Endothelial cell of umbilical vein (primary cell): Measurements from ENCODE around the gene CPLANE2.

Source experiments
- EZH2 ChIP-seq: IDR thresholded peaks from 2 replicates; pipeline ENCODE4 v1.6.1; 2012; ENCODE audit warnings: borderline replicate concordance, low read depth, mild to moderate bottlenecking, moderate library complexity, low read length, inconsistent platforms; ENCODE audit not compliant: severe bottlenecking
- GATA2 ChIP-seq: IDR thresholded peaks from 2 replicates; pipeline ENCODE4 v1.7.0; 2011; ENCODE audit warnings: low read depth, mild to moderate bottlenecking, moderate library complexity, mixed read lengths, low read length; ENCODE audit not compliant: insufficient read length, insufficient read depth
- MYC ChIP-seq: IDR thresholded peaks from one replicate; pipeline ENCODE4 v1.6.1; 2011; ENCODE audit warnings: mild to moderate bottlenecking, low read depth, low read length
- POLR2A ChIP-seq: IDR thresholded peaks from 2 replicates; pipeline ENCODE4 v1.6.1; 2012; ENCODE audit warnings: low read depth, mild to moderate bottlenecking, control low read depth, low read length
- TF ChIP-seq, protein P1 (sequence below), 2 donors: IDR thresholded peaks; 1 replicate in 1 of 2; 2 replicates in 1 of 2; pipeline ENCODE4 v1.5.1; 2011; ENCODE audit warnings: low read length in 2 of 2, mild to moderate bottlenecking in 2 of 2, moderate library complexity in 2 of 2, control low read depth in 1 of 2, inconsistent platforms in 1 of 2, low read depth in 1 of 2; ENCODE audit not compliant: insufficient read depth in 1 of 2; ENCODE audit errors: extremely low read depth in 1 of 2
- TF ChIP-seq, protein P2 (sequence below): IDR thresholded peaks from 2 replicates; pipeline ENCODE4 v1.6.1; 2011; ENCODE audit not compliant: insufficient read depth, insufficient read length

DNA sequence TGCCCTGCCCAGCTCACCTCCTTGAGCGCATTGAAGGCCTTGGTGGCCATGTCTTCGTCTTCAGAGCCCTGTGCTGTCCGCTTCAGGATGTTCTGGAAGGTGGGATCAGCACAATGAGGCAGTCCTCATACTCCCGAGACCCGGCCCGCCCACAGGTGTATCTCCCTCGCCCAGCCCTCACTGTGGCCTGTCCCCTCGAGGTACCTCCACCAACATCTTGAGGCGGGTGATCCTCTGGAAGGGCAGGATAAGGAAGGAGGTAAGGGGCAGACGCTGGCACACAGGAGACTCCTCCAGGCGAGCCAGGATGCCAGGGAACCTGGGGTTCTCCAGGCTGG is 31.7 kb downstream of the CPLANE2 start:
- TF ChIP-seq, protein P1, sequence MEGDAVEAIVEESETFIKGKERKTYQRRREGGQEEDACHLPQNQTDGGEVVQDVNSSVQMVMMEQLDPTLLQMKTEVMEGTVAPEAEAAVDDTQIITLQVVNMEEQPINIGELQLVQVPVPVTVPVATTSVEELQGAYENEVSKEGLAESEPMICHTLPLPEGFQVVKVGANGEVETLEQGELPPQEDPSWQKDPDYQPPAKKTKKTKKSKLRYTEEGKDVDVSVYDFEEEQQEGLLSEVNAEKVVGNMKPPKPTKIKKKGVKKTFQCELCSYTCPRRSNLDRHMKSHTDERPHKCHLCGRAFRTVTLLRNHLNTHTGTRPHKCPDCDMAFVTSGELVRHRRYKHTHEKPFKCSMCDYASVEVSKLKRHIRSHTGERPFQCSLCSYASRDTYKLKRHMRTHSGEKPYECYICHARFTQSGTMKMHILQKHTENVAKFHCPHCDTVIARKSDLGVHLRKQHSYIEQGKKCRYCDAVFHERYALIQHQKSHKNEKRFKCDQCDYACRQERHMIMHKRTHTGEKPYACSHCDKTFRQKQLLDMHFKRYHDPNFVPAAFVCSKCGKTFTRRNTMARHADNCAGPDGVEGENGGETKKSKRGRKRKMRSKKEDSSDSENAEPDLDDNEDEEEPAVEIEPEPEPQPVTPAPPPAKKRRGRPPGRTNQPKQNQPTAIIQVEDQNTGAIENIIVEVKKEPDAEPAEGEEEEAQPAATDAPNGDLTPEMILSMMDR (IDR thresholded peaks at IDR 0.05; ENCODE audit: extremely low read depth in 1 of 2, insufficient read depth in 1 of 2, low read depth in 1 of 2, low read length in 2 of 2) = no peak
- TF ChIP-seq EZH2 = no peak
- TF ChIP-seq, protein P2, sequence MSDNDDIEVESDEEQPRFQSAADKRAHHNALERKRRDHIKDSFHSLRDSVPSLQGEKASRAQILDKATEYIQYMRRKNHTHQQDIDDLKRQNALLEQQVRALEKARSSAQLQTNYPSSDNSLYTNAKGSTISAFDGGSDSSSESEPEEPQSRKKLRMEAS = no peak
- TF ChIP-seq POLR2A = no peak
- no peak for TF ChIP-seq MYC
- no peak for TF ChIP-seq GATA2
